Islet precursor cell (in vitro differentiated cells): ENCODE results near the gene ADAMTS3.

Source experiments
- DNase-seq: peaks from one replicate; pipeline ENCODE4 v3.0.0-alpha.2; 2018

ADAMTS3 gene

DNA sequence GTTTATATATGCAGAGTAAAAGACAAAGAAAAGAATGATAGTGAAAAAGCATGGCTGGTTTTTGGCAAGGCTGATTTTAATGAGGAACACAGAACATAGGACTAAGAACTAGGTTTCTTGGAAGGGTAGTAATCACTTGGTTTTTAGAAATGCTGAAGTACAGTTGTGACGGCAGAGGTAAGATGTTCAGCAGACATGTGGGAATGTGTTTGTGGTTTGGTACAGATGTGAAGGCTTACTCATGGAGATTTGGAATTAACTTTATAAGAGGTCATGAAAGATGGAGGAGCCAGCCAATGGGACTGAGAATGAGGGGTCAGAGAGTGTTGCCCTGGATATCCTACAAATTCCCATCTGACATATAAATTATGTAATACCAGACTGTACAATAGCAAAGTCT lies 293.6 kb downstream of the ADAMTS3 start:
- DNase-seq: no peak

DNA sequence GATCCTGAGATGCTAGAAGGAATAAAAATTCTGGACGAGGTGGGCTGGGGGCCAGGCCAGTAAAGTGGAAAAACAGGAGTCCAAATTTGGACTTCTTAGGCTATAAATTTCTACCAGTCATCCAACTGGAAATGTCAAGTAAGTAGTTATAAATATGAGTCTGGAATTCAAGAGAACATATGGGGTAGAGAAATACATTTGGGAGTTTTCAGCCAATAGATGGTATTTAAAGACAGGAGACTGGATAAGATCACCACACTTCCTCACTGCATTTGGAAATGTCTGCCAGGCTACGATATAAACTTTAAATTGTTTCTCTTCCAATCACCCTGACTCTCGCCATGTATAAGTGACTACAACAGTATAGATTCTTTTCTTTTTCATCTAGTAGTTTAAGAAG lies 294.8 kb downstream of the ADAMTS3 start:
- DNase-seq: no peak

DNA sequence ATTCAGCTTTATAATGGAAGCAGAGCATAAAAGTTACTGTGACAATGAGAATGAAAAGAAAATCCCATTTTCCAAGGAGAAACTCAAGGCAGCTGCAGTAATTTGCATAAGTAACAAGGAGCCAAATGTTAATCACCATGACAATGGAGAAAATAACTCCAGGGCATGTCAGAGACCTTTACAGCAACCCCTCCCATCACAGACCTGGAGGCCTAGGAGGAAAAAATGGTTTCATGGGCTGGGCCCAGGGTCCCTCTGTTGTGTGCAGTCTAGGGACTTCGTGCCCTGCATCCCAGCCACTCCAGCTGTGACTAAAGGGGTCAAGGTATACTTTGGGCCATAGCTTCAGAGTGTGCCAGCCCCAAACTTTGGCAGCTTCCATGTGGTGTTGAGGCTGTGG lies 313.8 kb downstream of the ADAMTS3 start:
- DNase-seq: no peak

DNA sequence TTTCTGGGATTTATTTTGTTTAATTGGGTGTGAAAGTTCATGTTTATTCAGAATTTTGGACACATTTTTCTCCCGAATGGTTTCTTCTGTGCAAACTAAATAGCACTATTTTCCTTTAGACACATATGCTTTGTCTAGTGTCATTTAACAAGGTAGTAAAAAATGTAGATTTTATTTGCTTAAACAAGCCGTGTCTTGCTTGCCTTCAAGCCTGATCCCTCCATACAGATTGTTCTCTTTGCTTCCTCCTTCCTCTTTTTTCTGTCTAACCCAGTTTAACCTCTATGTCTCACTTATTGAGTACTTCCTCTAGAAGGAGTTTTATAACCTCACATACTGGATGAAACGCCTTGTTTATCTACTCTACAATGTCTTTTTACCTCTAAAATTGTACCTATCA lies 325.4 kb downstream of the ADAMTS3 start:
- DNase-seq: no peak

DNA sequence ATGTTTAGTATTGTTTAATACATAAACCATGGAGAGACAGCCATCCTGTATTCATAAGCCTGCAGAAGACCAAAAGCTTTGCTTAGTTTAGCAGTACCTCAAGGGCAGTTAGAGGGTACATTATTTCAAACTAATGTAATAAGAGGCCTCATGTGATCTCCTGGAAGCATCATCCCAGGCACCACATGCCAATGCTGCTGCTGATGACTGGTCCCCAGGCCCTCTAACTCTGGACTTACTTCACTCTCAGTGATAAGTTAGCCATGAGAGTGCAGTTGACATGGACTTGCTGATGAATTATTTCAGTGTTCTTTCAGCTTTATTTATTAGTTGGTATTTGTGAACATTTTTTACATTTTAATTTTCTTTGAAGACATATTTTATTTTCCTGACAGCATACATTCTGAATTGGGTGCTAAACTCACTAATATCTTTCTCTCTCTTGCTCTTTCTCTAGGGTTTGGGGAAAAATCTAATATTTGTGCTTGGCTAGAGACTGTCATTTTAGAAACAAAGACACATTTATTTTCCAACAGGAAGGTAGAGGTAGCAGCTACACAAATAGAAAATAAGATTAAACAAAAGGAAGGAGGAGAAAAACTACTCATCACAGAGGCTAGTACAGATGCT lies 329.4 kb downstream of the ADAMTS3 start:
- DNase-seq: no peak
